H1 (cell line): ENCODE results near the gene SPATA21. TPM values are rescaled to one million over a fixed set of nuclear protein-coding genes. Genes with fewer than 3 reads are reported as not detected.

Experiments used
- CTCF ChIA-PET: fragments of 300-600 bp; sonication (Branson Sonifier 250); formaldehyde crosslinking; loops from one replicate; lab custom pipeline; 2021; ENCODE audit not compliant: partially characterized antibody; lab: Charles Lee
- POLR2A ChIA-PET: fragments of 300-600 bp; sonication (Branson Sonifier 250); formaldehyde crosslinking; loops from one replicate; lab custom pipeline; 2021; ENCODE audit warnings: inconsistent platforms; ENCODE audit not compliant: partially characterized antibody; lab: Charles Lee
- DNase-seq, 2 experiments: peaks; one replicate each; pipeline versions ENCODE4 v3.0.0 to v3.0.0-alpha.2; 2010 to 2022; ENCODE audit warnings: low spot score in 2 of 2, low read depth in 1 of 2, mixed read lengths in 1 of 2
- FAIRE-seq: peaks from 2 replicates; lab custom pipeline; 2011; peaks lifted over from hg19 to GRCh38; lab: Jason Lieb, UNC
- H2AFZ ChIP-seq: 2 replicates; pipeline ENCODE4 v1.8.1; 2012; ENCODE audit warnings: low read length, inconsistent platforms
- H2AK5ac ChIP-seq: 2 replicates; pipeline ENCODE4 v1.6.1; 2013; ENCODE audit warnings: low read depth, low read length
- H2BK120ac ChIP-seq: replicated peaks from 2 replicates; pipeline ENCODE3; 2013; ENCODE audit warnings: low read depth, low read length, inconsistent platforms
- H2BK12ac ChIP-seq: 2 replicates; pipeline ENCODE4 v1.6.1; 2013; ENCODE audit warnings: low read depth, low read length
- H2BK15ac ChIP-seq: 2 replicates; pipeline ENCODE4 v1.6.1; 2013; ENCODE audit warnings: low read length
- H2BK20ac ChIP-seq: 2 replicates; pipeline ENCODE4 v1.6.1; 2013; ENCODE audit warnings: low read length
- H2BK5ac ChIP-seq: 2 replicates; pipeline ENCODE4 v1.6.1; 2013; ENCODE audit warnings: low read depth, low read length
- H3K14ac ChIP-seq: 2 replicates; pipeline ENCODE4 v1.6.1; 2013; ENCODE audit warnings: inconsistent platforms; ENCODE audit not compliant: insufficient read length
- H3K18ac ChIP-seq: 2 replicates; pipeline ENCODE4 v1.6.1; 2013; ENCODE audit warnings: low read length; ENCODE audit errors: extremely low read depth
- H3K23ac ChIP-seq: 2 replicates; pipeline ENCODE4 v1.6.1; 2013; ENCODE audit warnings: inconsistent platforms; ENCODE audit not compliant: insufficient read length
- H3K23me2 ChIP-seq: 2 replicates; pipeline ENCODE4 v1.6.1; 2013; ENCODE audit warnings: low read depth, low read length
- H3K27ac ChIP-seq: 2 replicates; pipeline ENCODE4 v1.6.1; 2011; ENCODE audit warnings: low read depth, low read length, inconsistent platforms
- H3K27me3 ChIP-seq, 4 experiments: replicated peaks in 1 of 4; 1 replicate in 1 of 4; 2 replicates in 3 of 4; pipeline versions ENCODE4 v1.6.1 to v1.8.1; 2011 to 2013; ENCODE audit warnings: low read length in 3 of 4, mild to moderate bottlenecking in 3 of 4, inconsistent platforms in 2 of 4, mixed read lengths in 2 of 4, moderate library complexity in 1 of 4; ENCODE audit not compliant: control insufficient read depth in 3 of 4, insufficient read depth in 3 of 4; ENCODE audit errors: extremely low read depth in 1 of 4
- H3K36me3 ChIP-seq, 4 experiments: 2 replicates each; pipeline versions ENCODE4 v1.6.1 to v1.8.1; 2011 to 2013; ENCODE audit warnings: mild to moderate bottlenecking in 4 of 4, low read length in 3 of 4, moderate library complexity in 2 of 4, control low read depth in 1 of 4, inconsistent platforms in 1 of 4; ENCODE audit not compliant: insufficient read depth in 4 of 4, control insufficient read depth in 2 of 4
- H3K4ac ChIP-seq: replicated peaks from 2 replicates; pipeline ENCODE3; 2013; ENCODE audit warnings: low read length, low read depth, mixed read lengths, inconsistent platforms; ENCODE audit not compliant: insufficient read length
- H3K4me1 ChIP-seq, 4 experiments: replicated peaks in 1 of 4; 1 replicate in 1 of 4; 2 replicates in 3 of 4; pipeline versions ENCODE4 v1.6.1 to v1.8.1; 2011 to 2013; ENCODE audit warnings: low read length in 3 of 4, inconsistent platforms in 2 of 4, mixed read lengths in 1 of 4; ENCODE audit not compliant: insufficient read depth in 4 of 4, control insufficient read depth in 3 of 4
- H3K4me2 ChIP-seq, 2 experiments: 2 replicates each; pipeline versions ENCODE4 v1.6.1 to v1.8.1; 2011 to 2013; ENCODE audit warnings: low read depth in 2 of 2, low read length in 2 of 2, control low read depth in 1 of 2, inconsistent platforms in 1 of 2, mild to moderate bottlenecking in 1 of 2; ENCODE audit not compliant: insufficient read depth in 1 of 2
- H3K4me3 ChIP-seq, 4 experiments: fragments of 200-600, 300-600 bp in 1 of 4; sonication (generic), shearing (Covaris generic), sonication (Bioruptor Twin) in 1 of 4; 2 replicates each; pipeline versions ENCODE4 v1.5.1 to v1.8.1; 2011 to 2016; ENCODE audit warnings: low read length in 4 of 4, low read depth in 3 of 4, control low read depth in 2 of 4, inconsistent platforms in 2 of 4, mild to moderate bottlenecking in 2 of 4, mixed read lengths in 1 of 4, moderate library complexity in 1 of 4; ENCODE audit not compliant: insufficient read depth in 2 of 4; ENCODE audit errors: extremely low read depth in 1 of 4
- H3K56ac ChIP-seq: replicated peaks from 2 replicates; pipeline ENCODE3; 2013; ENCODE audit warnings: low read depth, mild to moderate bottlenecking, mixed read lengths, low read length, inconsistent platforms; ENCODE audit not compliant: insufficient read length
- H3K79me1 ChIP-seq: 2 replicates; pipeline ENCODE4 v1.6.1; 2013; ENCODE audit warnings: low read depth, low read length, control low read depth
- H3K79me2 ChIP-seq, 2 experiments: 2 replicates each; pipeline versions ENCODE4 v1.6.1 to v1.8.1; 2012 to 2013; ENCODE audit warnings: low read length in 2 of 2, mild to moderate bottlenecking in 2 of 2, inconsistent platforms in 1 of 2; ENCODE audit not compliant: insufficient read depth in 2 of 2, control insufficient read depth in 1 of 2
- H3K9ac ChIP-seq, 4 experiments: replicated peaks in 1 of 4; 1 replicate in 1 of 4; 2 replicates in 3 of 4; pipeline versions ENCODE4 v1.6.1 to v1.8.1; 2011 to 2013; ENCODE audit warnings: low read depth in 3 of 4, low read length in 3 of 4, control low read depth in 2 of 4, mild to moderate bottlenecking in 2 of 4, moderate library complexity in 2 of 4, inconsistent platforms in 1 of 4; ENCODE audit errors: extremely low read depth in 1 of 4
- H3K9me3 ChIP-seq, 2 experiments: 2 replicates each; pipeline versions ENCODE4 v1.6.1 to v1.8.1; 2012 to 2013; ENCODE audit warnings: mild to moderate bottlenecking in 2 of 2, moderate library complexity in 2 of 2, control low read depth in 1 of 2, inconsistent platforms in 1 of 2, low read depth in 1 of 2, low read length in 1 of 2, mixed read lengths in 1 of 2; ENCODE audit not compliant: insufficient read depth in 2 of 2
- H4K20me1 ChIP-seq, 2 experiments: replicated peaks in 1 of 2; 2 replicates each; pipeline versions ENCODE3 to v1.8.1; 2011 to 2013; ENCODE audit warnings: inconsistent platforms in 2 of 2, low read length in 2 of 2, mild to moderate bottlenecking in 1 of 2; ENCODE audit not compliant: insufficient read depth in 2 of 2, control insufficient read depth in 1 of 2
- H4K5ac ChIP-seq: 2 replicates; pipeline ENCODE4 v1.6.1; 2013; ENCODE audit warnings: low read length, low read depth, mixed read lengths, inconsistent platforms; ENCODE audit not compliant: insufficient read length
- H4K8ac ChIP-seq: 2 replicates; pipeline ENCODE4 v1.8.0; 2013; ENCODE audit warnings: mild to moderate bottlenecking, moderate library complexity, low read length, inconsistent platforms; ENCODE audit not compliant: insufficient read depth; ENCODE audit errors: extremely low read depth
- H4K91ac ChIP-seq: replicated peaks from 2 replicates; pipeline ENCODE3; 2013; ENCODE audit warnings: low read length, mixed read lengths, inconsistent platforms; ENCODE audit not compliant: insufficient read length
- EZH2 ChIP-seq: fragments of 200-600 bp; sonication (generic); IDR thresholded peaks from 2 replicates; pipeline ENCODE4 v1.7.1; 2012; ENCODE audit warnings: low read depth, mild to moderate bottlenecking, moderate library complexity, low read length, inconsistent platforms; ENCODE audit not compliant: severe bottlenecking
- GABPA ChIP-seq: IDR thresholded peaks from 2 replicates; pipeline ENCODE4 v1.6.1; 2011; ENCODE audit warnings: mild to moderate bottlenecking, low read length, moderate library complexity, borderline replicate concordance; ENCODE audit not compliant: insufficient read depth
- SP4 ChIP-seq: IDR thresholded peaks from 2 replicates; pipeline ENCODE4 v1.6.1; 2012; ENCODE audit warnings: low read length, inconsistent platforms
- WGBS, 2 experiments: shearing (Covaris generic) in 1 of 2; methylation state at CpG; one replicate each; pipeline versions ENCODE4 v1.1.6 to v1.1.7; 2013 to 2015; ENCODE audit warnings: low lambda C conversion rate in 2 of 2, mixed read lengths in 2 of 2, inconsistent platforms in 1 of 2, low coverage in 1 of 2, missing lambda C conversion rate in 1 of 2; ENCODE audit not compliant: insufficient replicate concordance in 2 of 2, insufficient coverage in 1 of 2, insufficient read length in 1 of 2; ENCODE audit errors: extremely low coverage in 1 of 2, missing lambda C conversion rate in 1 of 2; 5-methylcytosine and 5-hydroxymethylcytosine counted together
- polyA plus RNA-seq, 7 experiments: library from polyadenylated mRNA; depleted of rRNA in 3 of 7; stranded (reverse) in 5 of 7; unstranded in 2 of 7; fragments of >200 nt in 5 of 7; fragments of 200-250 nt in 2 of 7; gene quantifications; 1 replicate in 5 of 7; 2 replicates in 1 of 7; 4 replicates in 1 of 7; pipeline versions ENCODE4 v1.2.1 to v1.2.3, GENCODE V29; 2011 to 2013; ENCODE audit warnings: missing spikeins in 2 of 7, mixed read lengths in 2 of 7
- total RNA-seq: library from RNA; stranded (reverse); fragmentation: NEBNext Ultra II Directional; extraction: Animal tissue kit (Norgen Biotek cat#: 25700); gene quantifications from 2 replicates; pipeline ENCODE4 v1.2.1, GENCODE V29; 2021

SPATA21 gene
- total and polyA plus RNA-seq, 2 of the 8 experiments (the other 6 are each of a cell fraction or from before 2014, with no cell fraction given) = not detected

DNA sequence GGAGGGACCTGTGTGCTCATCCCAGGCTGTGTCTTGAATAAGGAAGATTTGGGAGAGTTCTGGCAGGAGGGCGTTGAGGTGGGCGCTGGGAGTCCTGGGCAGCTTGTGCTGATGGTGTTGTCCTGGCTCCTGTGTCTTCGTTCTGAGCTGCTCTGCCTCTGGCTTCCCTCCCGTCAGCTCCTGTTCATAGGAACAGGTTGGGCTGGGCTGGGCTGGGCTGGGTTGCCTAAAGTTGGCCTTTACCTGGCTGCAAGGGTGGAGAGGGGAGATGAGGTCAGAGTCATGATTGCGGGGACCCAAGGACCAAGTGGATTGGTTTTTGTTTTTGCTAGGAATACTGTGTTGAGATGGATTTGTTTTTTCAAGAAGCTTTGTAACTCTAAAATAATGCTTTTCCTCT is 12.4 kb upstream of the SPATA21 start:
- Histone ChIP-seq H3K79me1 (no peaks in the 10 kb centered on the region), H3K4me1 (no peaks in the 10 kb centered on the region), H3K9ac (no peak overlapping the region), H3K27ac (no peak overlapping the region), H3K14ac (no peak overlapping the region), H3K4ac (no peak overlapping the region), H3K4me2 (no peak overlapping the region), H2BK5ac (no peak overlapping the region), H3K9me3 (no peaks in the 10 kb centered on the region), H4K5ac (no peak overlapping the region), H3K23ac (no peak overlapping the region), H3K36me3 (peaks cover 7 to 42% (median 16%) of the 10 kb centered on the region in 4 experiments; a peak in 7 of 8 replicates), H4K91ac (no peak overlapping the region), H2AK5ac (no peak overlapping the region), H3K4me3 (no peak overlapping the region), H3K56ac (no peak overlapping the region), H2BK20ac (no peak overlapping the region), H3K27me3 (no peaks in the 10 kb centered on the region), H2BK12ac (no peak overlapping the region), H2AFZ (no peak overlapping the region), H3K18ac (no peak overlapping the region), H3K23me2 (no peaks in the 10 kb centered on the region), H4K8ac (no peak overlapping the region), H3K79me2 (no peaks in the 10 kb centered on the region; a peak in 1 of 4 replicates), H4K20me1 (peaks cover 0 to 5% of the 10 kb centered on the region in 2 experiments), H2BK120ac (no peak overlapping the region), H2BK15ac (no peak overlapping the region)
- TF ChIP-seq SP4 (no peak), GABPA (no peak), EZH2 (no peak)
- no peak for FAIRE-seq
- POLR2A ChIA-PET = interaction anchor here (1.0 to 3.7 kb wide), 2 partner anchors 9 to 19 kb away, joined by 3 to 15 read pairs; partner anchors contain the start of gene NECAP2
- CTCF ChIA-PET = interaction anchor here (0.9 to 2.0 kb wide), 3 partner anchors 9 to 40 kb away, joined by 3 to 12 read pairs (median 4); partner anchors contain the start of gene NECAP2
- WGBS, 2 experiments = 82% methylated on average over 5 of the region's 5 CpGs; no CpG with 5 or more reads in 1 of the 2 experiments
- no peak for DNase-seq
